ENCODE results near the gene C1QTNF12.
"Not testable (repeated sequence)": the region's sequence is repeated elsewhere in the genome, so short reads cannot be mapped to it uniquely, and the experiment has no call there.

Gene C1QTNF12

DNA sequence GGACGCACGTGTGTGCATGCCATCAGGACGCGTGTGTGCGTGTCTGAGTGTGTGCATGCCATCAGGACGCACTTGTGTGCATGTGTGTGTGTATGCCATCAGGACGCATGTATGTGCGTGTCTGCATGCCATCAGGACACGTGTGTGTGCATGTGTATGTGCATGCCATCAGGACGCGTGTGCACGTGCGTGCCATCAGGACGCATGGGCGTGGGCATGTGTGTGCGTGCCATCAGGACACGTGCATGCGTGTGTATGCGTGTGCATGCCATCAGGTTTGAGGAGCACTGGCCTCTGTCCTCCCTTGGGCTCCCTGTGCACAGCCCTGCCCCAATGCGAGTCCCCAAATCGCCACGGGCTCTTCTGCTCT is 12.6 kb upstream of the C1QTNF12 start:
- DNase-seq, result no peak

DNA sequence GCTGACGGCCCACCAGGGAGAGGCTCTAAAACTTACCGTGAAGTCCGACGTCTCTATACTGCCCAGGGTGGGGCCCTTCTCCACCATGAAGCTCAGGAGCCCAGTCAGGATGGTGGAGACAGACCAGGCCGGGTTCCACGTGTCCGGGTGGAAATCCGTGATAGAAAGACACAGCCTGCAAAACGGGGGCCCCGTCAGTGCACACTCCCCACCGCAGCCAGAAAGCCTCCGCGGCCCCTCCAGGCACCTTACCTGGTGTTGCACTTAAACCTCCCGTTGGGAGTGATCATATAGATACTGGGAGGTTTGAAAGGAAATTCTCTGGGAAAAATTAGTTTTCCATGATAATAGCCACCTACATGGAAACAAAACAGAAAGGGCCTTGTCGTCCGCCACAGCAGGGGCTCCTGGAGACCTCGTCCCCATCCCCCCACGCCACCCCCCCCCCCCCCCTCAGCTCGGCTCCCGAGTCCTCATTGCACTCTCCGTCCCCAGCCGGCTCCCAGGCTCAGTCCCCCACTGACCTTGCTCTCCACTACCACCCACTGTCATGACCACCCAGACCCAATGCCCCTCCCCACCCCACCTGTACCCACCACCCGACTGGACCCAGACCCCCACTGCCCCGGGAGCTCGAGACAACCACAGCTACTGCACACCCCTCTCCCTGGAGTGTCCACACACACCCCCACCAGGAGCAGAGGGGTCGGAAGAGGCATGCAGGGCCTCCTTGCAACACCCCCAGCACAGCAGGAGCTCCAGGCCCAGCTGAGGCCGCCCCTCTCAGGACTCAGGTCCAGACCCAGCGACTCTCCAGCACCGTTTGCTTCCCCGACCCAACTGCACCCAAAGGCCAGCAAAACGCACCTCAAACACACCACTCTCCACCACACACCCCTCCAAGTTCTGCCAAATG is 10.7 kb upstream of the C1QTNF12 start:
- DNase-seq, result no peak

DNA sequence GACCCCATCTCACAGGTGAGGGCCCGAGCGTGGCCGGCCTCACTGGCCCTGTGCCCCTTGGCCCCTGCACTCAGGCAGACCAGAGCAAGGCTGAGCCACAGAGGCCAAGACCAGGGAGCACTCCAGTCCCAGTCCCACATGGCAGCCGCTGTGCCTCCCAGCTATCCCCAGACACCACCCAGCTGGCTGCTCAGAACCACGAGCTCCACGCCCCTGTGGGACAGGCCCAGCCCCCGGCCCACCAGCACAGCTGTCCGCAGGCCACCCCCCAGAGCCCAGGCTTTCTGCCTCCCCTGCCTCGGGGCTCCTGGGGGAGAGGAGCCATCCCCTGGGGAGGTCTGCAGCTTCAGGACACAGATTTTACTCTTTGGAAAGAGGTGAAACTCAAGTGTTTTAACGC is 9.1 kb upstream of the C1QTNF12 start:
- DNase-seq, result no peak

DNA sequence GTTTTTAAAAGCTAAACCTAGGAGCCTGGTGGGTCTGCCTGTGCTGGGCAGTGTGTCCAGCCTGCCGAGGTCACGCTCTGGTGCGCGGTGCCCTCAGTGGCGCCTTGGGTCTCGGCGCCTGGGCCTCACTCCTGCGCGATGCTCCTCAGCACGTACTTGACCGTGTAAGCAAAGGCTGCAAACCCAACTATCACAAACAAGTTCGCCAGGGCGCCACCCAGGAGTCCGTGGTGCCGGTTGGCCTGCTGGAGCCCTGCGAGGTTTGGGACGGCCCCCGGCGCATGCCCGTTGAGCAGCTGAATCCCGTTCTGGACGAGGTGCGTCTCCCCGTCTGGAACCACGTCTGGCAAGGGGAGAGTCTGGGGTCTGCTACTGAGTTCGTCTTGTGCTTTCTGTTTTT is 8.6 kb upstream of the C1QTNF12 start:
- DNase-seq, result no peak

DNA sequence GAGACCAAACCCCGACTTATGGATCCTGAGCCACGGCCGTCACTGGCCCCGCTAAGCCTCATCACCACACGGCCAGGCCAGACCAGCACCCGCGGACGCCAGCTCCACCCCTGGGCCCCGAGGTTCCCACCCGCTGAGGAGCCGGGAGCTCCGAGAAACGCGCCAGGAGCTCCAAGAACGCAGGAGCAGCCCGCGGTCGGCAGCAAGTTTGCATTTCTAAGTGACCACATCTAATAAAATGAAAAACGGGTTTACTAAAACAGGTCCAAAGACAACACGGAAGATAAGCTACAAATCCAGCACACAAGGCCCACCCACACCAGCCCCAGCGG is 8.1 kb upstream of the C1QTNF12 start:
- no peak for DNase-seq

DNA sequence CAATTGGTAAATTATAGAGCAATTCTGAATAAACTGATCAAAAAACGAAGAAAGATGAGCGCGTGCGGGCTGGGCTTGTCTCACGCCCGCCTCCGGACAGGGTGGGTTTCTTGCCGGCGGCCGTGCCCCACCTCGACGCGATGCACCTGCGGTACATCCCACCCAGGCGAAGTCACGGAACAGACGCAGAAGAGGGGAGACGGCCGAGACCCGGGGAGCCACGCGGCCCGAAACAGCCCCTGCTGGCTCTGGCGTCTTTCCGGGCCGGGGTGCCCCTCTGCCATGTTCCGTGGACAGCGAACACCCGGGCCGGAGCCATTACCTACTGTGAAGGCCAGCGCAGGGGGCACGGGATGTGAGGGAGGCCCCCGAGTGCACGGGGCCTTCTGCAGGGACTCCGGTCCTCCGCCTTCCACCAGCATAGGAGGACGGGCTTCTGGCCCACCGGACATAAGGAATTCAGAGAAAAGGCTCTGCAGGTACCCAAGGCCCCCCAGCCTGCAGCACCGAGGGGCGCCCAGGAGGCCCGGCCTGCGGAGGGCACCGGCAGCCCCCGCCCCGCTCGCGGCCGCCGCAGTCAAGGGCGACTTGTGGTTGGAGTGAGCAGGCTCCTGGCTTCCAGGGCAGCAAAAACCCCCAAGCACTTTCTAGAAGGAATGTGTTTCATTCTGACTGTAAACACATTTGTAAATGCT is 7.6 kb upstream of the C1QTNF12 start:
- DNase-seq, result no peak

DNA sequence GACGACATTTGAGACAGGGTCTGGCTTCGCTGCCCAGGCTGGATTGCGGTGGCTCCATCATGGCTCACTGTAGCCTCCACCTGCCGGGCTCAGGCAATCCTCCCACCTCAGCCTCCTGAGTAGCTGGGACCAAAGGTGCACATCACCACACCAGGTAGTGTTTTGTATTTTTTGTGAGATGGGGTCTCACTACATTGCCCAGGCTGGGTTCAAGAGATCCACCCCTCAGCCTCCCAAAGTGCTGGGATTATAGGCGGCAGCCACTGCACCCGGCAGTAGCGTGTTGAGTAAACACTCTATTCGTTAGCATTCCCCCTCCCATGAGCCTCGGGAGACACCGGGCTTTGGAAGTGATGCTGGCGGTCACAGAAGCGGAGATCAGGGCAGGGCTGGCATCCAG is 6.8 kb upstream of the C1QTNF12 start:
- no peak for DNase-seq

DNA sequence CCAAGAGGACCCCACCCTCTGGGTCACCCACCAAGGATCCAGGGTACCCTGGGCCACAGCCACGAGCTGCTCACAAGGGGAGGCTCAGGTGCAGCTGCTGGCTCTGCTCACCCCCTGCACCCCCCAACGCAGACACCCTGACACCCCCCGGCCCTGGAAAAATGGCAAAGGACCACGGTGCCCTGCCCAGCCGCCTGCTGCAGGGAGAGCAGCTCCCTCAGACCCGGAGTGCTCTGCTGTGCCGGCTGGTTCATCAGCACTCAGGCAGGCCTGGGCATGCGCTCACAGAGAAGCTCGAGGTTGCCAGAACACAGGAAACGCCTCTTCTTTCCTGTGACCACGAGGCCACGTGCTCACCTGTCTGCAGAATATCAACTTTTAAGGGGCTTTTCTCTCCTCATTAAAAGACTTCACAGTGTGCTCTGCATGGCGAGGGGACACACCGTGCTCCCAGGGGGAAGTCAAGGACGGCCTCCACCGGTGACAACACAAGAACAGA is 4.3 kb upstream of the C1QTNF12 start:
- DNase-seq, result no peak

DNA sequence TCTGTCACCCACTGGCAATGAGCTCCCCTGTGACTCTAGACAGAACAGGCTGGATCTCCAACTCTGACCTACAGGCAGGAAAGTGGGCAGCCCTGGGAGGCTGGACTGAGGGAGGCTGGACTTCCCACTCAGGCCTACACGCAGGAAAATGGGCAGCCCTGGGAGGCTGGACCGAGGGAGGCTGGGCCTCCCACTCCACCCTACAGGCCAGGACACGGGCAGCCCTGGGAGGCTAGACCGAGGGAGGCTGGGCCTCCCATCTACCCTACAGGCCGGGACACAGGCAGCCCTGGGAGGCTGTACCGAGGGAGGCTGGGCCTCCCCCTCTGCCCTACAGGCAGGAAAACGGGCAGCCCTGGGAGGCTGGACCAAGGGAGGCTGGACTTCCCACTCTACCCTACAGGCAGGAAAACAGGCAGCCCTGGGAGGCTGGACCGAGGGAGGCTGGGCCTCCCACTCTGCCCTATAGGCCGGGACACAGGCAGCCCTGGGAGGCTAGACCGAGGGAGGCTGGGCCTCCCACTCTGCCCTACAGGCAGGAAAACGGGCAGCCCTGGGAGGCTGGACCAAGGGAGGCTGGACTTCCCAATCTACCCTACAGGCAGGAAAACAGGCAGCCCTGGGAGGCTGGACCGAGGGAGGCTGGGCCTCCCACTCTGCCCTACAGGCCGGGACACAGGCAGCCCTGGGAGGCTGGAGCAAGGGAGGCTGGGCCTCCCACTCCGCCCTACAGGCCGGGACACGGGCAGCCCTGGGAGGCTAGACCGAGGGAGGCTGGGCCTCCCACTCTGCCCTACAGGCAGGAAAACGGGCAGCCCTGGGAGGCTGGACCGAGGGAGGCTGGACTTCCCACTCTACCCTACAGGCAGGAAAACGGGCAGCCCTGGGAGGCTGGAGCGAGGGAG is 1.7 kb upstream of the C1QTNF12 start:
- DNase-seq, result not testable (repeated sequence)

DNA sequence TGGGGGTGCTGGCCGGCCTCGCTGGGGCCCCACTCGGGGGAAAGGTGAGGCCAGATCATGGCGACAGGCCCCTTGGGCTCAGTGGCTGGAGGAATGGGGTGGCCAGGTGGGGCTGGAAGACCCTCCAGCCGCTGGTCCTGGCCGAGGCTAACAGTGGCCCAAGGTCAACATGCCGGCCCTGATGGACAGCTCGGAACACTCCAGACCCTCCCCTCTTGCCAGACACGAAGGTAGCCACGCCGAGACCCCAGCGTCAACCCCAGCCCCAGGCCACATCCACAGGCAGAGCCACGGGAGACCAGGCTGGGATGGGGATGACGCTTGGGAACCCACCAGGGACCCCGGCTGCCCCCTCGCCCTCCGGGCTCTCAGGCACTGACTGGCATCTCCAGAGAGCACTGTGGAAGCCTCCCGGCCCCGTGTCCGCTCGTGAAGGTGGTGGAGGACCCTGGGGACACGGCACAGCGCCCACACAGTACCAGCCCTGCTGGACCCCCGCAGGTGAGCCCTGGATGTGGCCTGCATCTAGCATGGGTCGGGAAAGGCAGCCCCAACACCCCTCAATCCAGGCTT is 905 bp upstream of the C1QTNF12 start:
- no peak for DNase-seq

DNA sequence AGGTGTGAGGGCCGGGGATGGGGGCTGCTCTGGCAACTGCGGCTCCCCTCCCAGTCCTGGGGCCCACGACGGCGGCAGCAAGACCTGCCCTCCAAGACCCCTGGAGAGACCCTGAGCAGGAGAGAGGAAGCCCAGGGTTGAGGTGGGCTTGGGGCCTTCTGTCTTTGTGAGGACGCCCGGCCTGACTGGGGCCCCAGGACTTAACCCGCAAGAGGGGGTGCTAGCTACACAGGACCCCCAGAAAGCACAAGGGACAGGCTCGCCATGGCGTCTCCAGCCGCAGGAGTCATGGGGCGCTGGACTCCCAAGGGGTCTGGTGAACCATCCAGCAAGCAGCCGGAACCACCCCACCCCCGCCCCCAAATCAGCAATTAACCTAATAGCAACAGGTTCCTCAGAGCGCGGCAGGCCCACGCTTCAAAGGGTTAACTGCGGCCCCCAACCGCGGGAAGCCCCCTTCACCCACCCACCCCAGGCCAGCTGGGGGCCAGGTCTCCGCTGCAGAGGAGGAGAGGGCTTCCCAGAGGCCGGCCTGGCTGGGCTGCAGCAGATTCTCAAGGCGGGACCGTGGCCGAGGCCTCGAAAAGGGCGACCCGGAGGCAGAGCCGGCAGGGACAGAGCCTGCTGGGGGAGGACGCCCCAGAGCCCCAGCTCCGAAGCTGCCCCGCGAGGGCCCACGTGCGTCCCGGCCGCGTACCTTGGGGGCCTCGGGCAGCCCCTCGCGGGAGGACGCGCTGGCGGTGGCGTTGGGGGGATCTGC is 525 bp downstream of the C1QTNF12 start:
- DNase-seq, result no peak

DNA sequence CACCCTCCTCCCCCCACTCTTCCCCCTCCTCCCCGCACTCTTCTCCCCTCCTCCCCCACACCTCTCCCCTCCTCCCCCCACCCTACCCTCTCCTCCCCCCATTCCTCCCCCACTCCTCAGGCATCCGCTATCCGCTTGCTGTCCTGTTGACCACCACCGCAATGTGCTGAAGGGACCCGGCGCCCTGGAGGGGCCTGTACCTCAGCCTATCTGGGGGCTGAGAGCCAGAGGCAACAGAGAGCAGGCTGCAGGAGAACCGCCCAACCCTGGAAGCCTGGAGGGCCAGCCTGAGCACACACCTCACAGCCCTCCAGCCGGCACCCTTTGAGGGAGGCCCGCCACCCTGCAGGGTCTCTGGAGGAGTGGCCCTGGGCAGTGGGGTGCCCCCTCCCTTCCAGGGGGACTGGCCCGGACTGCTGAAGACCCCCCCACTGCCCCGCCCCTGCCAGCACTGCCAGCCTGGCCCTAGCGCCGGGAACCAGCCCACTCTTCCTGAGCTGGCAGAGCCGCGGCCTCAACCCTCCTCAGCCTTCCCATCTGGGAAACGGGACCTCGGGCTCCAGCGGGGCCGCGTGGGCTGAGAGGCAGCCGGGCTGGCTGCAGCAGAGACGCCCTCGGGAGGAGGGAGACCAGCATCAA is 1.2 kb downstream of the C1QTNF12 start:
- DNase-seq, result no peak

DNA sequence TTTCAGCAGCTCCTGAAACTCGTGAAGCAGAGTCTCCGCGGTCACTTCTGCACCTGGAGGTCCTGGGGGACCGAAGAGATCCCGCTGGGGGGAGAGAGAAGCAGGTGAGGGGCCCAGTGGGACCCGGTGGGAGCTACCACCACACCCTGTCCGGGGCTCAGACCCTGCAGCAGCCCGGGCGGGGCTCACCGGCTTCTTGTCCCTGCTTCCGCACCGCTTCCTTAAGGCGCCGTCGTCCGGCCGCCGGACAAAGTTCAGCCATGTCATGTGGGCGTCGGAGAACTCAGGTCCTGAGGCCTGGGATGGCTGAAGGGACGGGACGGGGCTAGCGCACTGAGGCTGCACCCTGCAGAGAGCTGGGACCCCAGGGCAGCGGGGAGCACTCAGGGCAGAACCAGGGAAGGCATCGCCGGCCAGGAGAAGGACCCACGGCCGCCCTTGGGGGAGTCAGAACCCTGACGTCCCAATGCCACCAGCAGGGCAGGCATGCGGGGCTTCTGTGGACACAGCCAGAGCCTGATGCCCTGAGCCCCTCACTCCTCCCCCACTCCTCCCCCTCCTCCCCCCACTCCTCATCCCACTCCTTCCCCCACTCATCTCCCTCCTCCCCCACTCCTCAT is 2.2 kb downstream of the C1QTNF12 start:
- no peak for DNase-seq

DNA sequence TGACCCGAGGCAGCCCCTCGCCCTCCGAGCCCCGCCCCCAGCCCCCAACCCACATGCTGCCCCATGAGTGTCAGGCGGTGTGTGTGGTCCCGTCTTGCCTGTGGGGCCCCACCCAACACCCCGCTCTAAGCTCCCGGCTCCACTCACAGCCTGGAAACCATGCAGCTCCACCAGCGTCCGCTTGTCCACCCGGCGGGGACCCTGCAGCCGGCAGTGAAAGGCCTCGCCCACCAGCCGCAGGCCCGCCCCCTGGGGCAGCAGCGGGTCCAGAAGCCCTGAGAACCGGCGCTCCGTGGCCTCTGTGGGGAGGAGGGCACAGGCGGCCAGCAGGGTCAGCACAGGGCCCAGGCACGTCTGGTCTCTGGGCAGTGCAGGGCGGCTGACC is 2.7 kb downstream of the C1QTNF12 start:
- DNase-seq, result no peak

DNA sequence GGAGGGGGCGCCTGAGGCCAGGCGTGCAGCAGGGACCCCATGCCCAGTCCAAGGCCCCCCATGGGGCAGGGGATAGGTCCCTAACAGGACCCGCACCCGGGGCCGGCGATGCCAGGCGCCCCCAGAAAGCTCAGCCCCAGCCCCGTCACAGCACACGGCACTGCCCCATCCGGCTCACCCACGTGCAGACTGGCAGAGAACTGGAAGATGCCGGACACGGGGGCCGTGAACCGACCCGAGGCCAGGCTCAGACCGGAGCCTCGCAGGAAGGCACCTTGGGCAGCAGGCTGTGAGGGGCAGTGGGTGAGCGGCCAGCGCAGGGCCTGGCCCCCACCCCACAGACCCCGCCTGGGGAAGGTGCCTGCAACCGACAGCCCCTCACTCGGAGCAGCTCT is 3.3 kb downstream of the C1QTNF12 start:
- no peak for DNase-seq

DNA sequence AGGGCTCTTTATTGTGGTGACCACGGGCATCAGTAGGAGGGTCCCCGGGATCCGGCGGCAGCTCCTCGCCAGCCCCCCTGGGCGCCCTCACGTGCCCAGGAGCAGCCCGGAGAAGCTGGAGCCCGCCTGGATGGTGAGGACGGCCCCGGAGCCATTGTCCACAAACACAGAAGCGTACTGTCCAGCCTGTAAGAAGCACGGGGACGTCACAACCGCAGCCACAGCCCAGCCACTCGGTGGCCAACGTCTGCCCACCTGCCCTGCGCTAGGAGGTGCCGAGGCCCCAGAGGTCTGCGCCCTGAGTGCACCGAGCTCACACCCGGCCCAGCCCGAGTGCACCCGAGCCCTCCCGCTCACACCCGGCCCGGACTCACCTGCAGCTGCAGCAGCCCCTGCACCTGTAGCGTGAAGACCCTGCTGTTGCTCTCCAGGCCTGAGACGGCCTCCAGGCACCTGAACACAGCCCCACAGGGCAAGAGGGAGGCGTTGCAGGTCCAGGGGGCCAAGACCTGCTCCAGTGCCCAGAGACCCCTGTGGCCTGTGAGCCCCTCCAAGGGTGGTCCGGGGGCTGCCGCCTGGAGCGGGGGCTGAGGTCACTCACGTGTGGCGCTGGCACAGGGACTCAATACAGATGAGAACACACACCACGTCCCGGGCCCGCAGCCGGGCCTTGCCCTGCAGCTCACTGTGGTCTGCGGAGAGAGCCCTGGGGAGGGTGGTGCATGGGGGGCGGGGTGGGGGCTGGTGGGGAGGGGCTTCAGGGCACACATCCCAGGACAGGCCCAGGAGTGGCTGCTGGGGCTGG is 3.9 kb downstream of the C1QTNF12 start:
- DNase-seq, result no peak

DNA sequence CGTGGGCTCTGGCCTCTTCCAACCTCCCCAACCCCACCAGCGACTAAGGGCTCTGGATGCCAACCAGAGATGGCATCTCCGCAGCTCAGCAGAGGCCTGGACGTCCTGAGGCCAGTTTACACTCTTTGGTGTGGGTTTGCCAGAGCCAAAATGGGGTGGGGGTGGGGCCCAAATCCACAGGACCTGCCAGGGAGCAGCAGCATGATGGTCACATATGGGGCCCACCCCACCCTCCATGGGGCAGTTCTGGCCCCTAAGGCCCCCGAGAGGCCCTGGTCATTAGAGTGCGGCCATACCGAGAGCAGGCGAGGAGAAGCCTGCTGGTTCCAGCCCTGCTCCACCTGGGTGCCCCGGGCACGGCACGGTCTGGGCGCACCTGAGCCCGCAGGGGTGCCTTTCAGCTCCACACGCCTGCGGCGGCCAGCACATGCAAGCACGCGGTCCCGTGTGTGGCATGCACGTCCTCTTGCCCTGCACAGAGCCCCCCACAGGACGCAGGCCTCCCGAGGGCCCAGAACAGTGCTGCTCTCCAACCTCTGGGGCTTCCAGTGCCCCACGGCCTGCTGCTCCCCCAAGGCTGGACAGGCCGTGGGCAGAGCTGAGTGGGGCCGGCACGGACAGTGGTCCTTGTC is 4.8 kb downstream of the C1QTNF12 start:
- DNase-seq, result no peak

DNA sequence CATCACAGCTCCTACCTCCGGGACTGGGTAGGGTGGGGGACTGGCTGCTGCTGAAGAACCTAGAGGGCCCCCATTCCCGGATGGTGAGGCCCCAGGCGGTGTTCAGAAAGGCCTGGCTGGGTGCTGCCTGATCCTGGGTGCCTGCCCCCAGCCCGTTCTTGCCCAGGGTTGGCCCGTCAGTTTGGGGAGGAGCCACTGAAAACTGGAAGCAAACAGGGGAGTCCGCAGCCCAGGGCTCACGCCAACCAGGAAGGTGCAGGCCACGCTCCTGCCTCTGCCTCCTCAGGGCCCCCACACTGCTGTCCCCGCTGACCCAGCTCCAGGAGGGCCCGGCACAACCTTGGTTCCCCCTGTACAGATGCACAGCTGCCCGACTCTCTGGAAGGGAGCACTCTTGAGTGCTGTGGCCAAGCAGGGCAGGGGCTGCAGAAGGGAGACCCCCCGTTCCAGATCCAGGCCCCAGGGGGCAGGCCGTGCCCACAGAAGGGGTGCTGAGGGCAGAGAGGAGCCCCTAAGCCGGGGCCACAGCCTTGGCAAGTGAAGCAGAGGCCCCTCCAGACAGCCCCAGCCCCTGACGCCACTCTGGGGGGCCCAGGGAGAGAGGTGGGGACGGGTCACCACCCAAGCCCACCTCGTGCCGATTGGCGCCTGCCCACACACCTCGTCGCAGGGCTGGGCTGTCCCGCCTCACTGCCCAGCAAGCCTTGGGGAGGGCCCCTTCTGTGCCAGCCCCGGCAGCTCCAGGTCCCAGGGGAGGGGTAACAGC is 5.5 kb downstream of the C1QTNF12 start:
- DNase-seq, result no peak

DNA sequence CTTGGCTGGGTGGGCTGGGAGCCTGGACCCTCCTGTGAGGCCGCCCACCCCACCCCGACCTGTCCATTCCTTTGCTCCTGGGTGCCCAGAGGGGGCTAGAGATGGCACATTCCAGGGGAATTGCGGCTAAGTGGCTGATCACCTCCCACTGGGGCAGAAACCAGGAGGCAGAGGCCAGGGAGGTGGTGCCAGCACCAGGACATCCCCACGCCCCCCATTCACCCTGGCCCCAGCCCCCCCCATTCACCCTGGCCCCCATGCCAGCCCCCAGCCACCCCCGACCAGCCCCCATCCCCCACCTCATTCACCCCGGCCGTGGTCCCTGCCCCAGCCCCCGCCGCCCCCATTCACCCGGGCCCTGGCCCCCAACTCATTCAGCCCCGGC is 6.2 kb downstream of the C1QTNF12 start:
- no peak for DNase-seq
